Osteoblast (primary cell): ENCODE results near the gene PLLP. TPM values are rescaled to one million over a fixed set of nuclear protein-coding genes. Genes with fewer than 3 reads are reported as not detected.

ENCODE experiments used
- DNase-seq: peaks from one replicate; pipeline ENCODE4 v3.0.0; 2011; ENCODE audit warnings: low spot score, mixed read lengths; ENCODE audit not compliant: insufficient read length; ENCODE audit errors: missing footprints
- H2AFZ ChIP-seq: 2 replicates; pipeline ENCODE4 v1.6.0; 2011; ENCODE audit warnings: mild to moderate bottlenecking, low read length
- H3K27ac ChIP-seq: 2 replicates; pipeline ENCODE4 v1.5.1; 2011; ENCODE audit warnings: mild to moderate bottlenecking, low read depth, low read length, moderate library complexity
- H3K27me3 ChIP-seq: 2 replicates; pipeline ENCODE4 v1.6.0; 2012; ENCODE audit warnings: mild to moderate bottlenecking, control low read depth, inconsistent platforms, low read length, moderate library complexity; ENCODE audit not compliant: insufficient read depth
- H3K36me3 ChIP-seq: 2 replicates; pipeline ENCODE4 v1.5.1; 2011; ENCODE audit warnings: mild to moderate bottlenecking, low read length, control low read depth, moderate library complexity; ENCODE audit not compliant: insufficient read depth
- H3K4me1 ChIP-seq: 2 replicates; pipeline ENCODE4 v1.5.1; 2011; ENCODE audit warnings: mild to moderate bottlenecking, low read length, control low read depth, moderate library complexity; ENCODE audit not compliant: insufficient read depth
- H3K4me2 ChIP-seq: 2 replicates; pipeline ENCODE4 v1.6.0; 2011; ENCODE audit warnings: mild to moderate bottlenecking, low read length; ENCODE audit not compliant: insufficient read depth
- H3K4me3 ChIP-seq: fragments of 200-600 bp; sonication (generic); 3 replicates; pipeline ENCODE4 v1.5.1; 2012; ENCODE audit warnings: mild to moderate bottlenecking, low read length, inconsistent platforms; ENCODE audit not compliant: insufficient read depth
- H3K79me2 ChIP-seq: 2 replicates; pipeline ENCODE4 v1.6.0; 2012; ENCODE audit warnings: mild to moderate bottlenecking, low read length, control low read depth, inconsistent platforms; ENCODE audit not compliant: insufficient read depth
- H3K9me3 ChIP-seq: 2 replicates; pipeline ENCODE4 v1.5.1; 2011; ENCODE audit warnings: low read depth, low read length, control low read depth
- H4K20me1 ChIP-seq: 2 replicates; pipeline ENCODE4 v1.6.0; 2012; ENCODE audit warnings: mild to moderate bottlenecking, low read length, control low read depth; ENCODE audit not compliant: insufficient read depth
- total RNA-seq: library from RNA; depleted of rRNA; stranded (reverse); fragments of >200 nt; gene quantifications from 2 replicates; pipeline ENCODE4 v1.2.3, GENCODE V29; 2012
- TF ChIP-seq, protein P1 (sequence below): IDR thresholded peaks from 2 replicates; pipeline ENCODE4 v1.5.1; 2011; ENCODE audit warnings: mild to moderate bottlenecking, low read depth, low read length, moderate library complexity; ENCODE audit errors: extremely low read depth

PLLP gene
- total RNA-seq, 1 donor, result under 0.01 TPM

DNA sequence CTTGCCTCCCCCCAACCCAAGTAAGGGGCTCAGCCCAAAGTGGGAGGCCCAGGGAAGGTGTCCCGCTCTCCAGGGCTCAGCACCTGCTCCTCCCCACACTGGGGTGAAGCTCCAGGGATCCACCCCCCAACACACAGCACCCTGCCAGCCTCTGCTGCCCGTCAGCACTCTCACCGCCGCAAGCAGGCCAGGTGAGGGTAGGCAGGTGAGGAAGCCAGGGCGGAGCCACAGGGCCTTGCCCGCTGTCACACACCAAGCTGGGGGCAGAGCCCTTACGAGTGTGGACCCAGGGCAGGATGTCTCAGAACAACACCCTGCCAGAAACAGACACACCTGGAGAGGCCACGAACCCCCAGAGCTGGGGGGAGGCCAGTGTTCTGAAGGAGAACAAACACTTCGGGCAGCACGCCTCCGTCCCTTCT is 19.5 kb downstream of the PLLP start:
- Histone ChIP-seq H3K4me3 (no peak overlapping the region), H3K9me3 (no peaks in the 10 kb centered on the region), H3K36me3 (no peaks in the 10 kb centered on the region), H3K4me1 (peaks cover 4% of the 10 kb centered on the region), H3K27me3 (peaks cover 3% of the 10 kb centered on the region), H2AFZ (no peak overlapping the region), H3K27ac (no peak overlapping the region), H3K4me2 (no peak overlapping the region), H3K79me2 (no peaks in the 10 kb centered on the region), H4K20me1 (no peaks in the 10 kb centered on the region)
- TF ChIP-seq, protein P1, sequence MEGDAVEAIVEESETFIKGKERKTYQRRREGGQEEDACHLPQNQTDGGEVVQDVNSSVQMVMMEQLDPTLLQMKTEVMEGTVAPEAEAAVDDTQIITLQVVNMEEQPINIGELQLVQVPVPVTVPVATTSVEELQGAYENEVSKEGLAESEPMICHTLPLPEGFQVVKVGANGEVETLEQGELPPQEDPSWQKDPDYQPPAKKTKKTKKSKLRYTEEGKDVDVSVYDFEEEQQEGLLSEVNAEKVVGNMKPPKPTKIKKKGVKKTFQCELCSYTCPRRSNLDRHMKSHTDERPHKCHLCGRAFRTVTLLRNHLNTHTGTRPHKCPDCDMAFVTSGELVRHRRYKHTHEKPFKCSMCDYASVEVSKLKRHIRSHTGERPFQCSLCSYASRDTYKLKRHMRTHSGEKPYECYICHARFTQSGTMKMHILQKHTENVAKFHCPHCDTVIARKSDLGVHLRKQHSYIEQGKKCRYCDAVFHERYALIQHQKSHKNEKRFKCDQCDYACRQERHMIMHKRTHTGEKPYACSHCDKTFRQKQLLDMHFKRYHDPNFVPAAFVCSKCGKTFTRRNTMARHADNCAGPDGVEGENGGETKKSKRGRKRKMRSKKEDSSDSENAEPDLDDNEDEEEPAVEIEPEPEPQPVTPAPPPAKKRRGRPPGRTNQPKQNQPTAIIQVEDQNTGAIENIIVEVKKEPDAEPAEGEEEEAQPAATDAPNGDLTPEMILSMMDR, result no peak
- DNase-seq, result peak; percentile 31

DNA sequence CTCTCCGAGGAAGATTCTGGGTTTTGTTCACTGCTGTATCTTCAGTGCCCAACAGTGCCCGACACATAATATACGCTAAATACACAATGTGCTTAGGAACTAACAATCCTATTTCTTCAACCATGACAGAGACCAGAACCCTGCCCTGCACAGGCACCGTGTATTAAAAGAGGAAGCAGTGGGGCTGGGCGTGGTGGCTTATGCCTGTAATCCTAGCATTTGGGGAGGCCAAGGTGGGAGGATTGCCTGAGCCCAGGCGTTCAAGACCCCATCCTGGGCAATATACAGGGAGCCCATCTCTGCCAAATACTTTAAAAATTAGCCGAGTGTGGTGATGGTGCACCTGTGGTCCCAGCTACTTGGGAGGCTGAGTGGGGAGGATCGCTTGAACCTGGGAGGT is 20.1 kb downstream of the PLLP start:
- no peaks in the 10 kb centered on the region for H3K79me2 ChIP-seq
- peaks cover 3% of the 10 kb centered on the region for H3K27me3 ChIP-seq
- H3K4me3 ChIP-seq, result no peak overlapping the region
- H3K27ac ChIP-seq, result no peak overlapping the region
- H3K9me3 ChIP-seq, result no peaks in the 10 kb centered on the region
- peaks cover 4% of the 10 kb centered on the region for H3K4me1 ChIP-seq
- H4K20me1 ChIP-seq, result no peaks in the 10 kb centered on the region
- TF ChIP-seq, protein P1, result no peak
- no peak for DNase-seq
- no peak overlapping the region for H3K4me2 ChIP-seq
- no peak overlapping the region for H2AFZ ChIP-seq
- no peaks in the 10 kb centered on the region for H3K36me3 ChIP-seq

DNA sequence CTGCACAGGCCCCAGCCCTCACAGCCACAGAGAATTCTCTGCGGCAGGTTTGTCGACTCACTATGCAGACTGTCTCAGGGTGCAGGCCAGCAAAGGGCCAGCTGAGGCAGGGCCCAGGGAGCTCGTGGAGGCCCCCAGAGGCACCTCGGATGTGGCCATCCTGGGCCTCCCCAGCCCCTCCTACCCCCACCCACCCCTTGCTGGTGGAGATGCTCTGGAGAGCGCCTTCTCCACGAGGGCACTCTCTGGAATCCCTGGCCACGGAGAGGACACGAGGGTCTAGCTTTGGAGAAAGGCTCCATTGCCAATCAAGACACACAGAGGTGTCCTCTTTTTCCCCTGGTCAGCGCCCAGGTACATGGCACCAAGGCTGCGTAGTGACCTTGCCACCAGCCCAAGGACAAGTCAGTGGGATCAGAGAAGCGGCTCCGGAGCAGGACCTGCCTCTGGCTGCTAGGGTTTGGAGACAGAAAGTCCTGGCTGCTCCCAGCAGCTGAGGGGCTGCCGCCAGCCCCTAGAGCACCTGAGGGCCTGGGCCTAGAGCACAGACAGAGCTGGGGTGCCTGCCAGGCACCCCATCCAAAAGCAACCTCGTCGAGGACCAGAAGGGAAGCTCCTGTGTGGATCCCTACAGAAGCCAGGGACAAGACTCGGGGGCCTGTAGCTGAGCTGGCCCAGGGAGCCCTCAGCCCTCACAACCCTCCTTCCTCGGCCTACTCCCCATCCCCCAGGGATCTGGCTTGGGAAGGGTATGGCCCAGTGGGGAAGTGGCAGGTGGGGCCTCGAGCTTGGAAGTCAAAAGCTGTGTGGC is 20.7 kb downstream of the PLLP start:
- Histone ChIP-seq H4K20me1 (no peaks in the 10 kb centered on the region), H3K4me2 (no peak overlapping the region), H3K4me3 (no peak overlapping the region), H2AFZ (no peak overlapping the region), H3K9me3 (no peaks in the 10 kb centered on the region), H3K36me3 (no peaks in the 10 kb centered on the region), H3K4me1 (peaks cover 4% of the 10 kb centered on the region), H3K27me3 (peaks cover 3% of the 10 kb centered on the region), H3K27ac (no peak overlapping the region), H3K79me2 (no peaks in the 10 kb centered on the region)
- TF ChIP-seq, protein P1, result no peak
- peak; percentile 43 for DNase-seq

DNA sequence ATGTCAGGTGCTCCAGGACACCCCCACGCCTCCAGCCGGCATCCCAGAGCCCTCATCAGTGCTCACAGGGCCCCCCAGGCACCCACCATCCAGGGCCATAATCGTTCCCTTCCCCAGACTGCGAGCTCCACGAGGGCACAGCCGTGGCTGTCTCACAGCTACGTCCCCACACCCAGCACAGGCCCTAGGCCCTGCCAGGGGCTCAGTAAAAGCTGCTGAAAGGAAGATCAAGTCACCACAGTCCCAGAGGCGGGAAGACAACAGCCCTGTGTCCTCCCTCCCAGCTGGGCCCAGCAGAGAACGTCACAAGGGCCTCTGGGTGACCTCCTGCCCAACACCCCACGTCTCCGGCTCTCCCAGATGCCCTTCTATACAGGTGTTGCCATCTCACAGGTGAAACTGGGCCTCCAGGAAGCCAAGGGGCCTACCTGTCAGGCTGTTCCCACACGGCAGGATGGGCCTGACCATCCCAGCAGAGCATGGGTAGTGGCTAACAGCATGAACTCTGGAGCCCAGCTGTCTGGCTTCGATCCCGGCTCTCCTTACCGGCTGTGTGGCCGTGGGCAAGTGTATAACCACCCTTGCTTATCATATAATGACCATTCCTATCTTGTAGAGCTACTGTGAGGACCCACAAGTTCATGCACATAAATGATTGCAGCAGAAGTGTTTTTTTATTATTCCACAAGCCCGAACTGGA is 21.5 kb downstream of the PLLP start:
- Histone ChIP-seq H3K9me3 (no peaks in the 10 kb centered on the region), H3K4me1 (peaks cover 4% of the 10 kb centered on the region), H4K20me1 (no peaks in the 10 kb centered on the region), H3K36me3 (no peaks in the 10 kb centered on the region), H3K79me2 (no peaks in the 10 kb centered on the region), H2AFZ (peak overlapping the region; percentile 41), H3K4me3 (no peak overlapping the region), H3K27me3 (peaks cover 3% of the 10 kb centered on the region), H3K4me2 (no peak overlapping the region), H3K27ac (no peak overlapping the region)
- DNase-seq, result peak; percentile 81
- TF ChIP-seq, protein P1, result no peak
